HuH-7.5 (cell line): ENCODE results near the gene KCTD2.
"Not testable (repeated sequence)": the region's sequence is repeated elsewhere in the genome, so short reads cannot be mapped to it uniquely, and the experiment has no call there.

Experiments used
- DNase-seq: peaks from one replicate; pipeline ENCODE4 v3.0.0; 2011; ENCODE audit warnings: low spot score

KCTD2 gene, protein sequence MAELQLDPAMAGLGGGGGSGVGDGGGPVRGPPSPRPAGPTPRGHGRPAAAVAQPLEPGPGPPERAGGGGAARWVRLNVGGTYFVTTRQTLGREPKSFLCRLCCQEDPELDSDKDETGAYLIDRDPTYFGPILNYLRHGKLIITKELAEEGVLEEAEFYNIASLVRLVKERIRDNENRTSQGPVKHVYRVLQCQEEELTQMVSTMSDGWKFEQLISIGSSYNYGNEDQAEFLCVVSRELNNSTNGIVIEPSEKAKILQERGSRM

DNA sequence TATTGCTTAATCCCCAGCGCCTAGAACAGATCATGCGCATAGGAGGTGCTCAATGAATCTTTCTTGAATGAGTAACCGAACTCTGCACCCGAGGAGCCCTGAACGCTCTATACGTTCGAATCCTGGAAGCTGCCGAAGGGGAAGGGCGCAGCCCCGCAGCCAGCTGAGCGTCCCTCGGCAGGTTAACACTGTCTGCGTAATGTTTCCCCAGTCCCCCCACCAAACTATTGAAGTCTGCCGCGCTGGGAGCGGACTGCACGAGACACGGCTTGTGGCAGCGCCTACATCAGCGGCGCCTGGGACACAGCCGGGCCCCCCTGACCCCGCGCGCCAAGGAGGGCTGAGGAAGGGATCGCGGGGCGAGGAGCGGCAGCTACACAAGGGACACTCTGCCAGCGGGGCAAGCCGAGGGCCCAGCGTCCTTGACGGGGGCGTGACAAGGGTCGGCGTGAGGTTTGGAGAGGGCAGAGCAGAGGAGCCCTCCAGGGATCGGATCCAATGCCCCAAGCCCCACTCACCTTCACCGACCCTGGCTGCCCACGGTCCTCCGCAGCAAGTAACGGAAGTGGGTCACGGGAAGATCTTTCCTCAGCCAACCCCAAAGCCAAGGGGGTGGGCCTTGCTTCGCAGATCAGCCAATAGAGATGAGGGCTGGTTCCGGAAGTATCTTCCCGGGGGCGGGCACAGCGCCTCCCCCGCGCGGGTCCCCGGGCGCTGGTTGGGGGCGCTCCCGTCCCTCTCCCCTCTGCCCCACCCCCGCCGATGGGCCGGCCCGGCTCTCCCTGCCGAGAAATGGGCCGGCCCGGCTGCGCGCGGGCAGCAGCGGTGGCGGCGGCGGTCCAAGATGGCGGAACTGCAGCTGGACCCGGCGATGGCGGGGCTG, at the start of gene KCTD2, which contains the start of gene ATP5PD:
Gene KCTD2, plus strand, starts transcription at position 819 of the 883 bp plus-strand sequence. Its CDS starts 26 bp downstream, at position 845.
Gene ATP5PD, minus strand, starts transcription at position 563 of the 883 bp plus-strand sequence. CDS start 4,319 bp downstream, outside the sequence.
- peak; percentile 99 for DNase-seq

- no peak for DNase-seq
Measured at GRCh38 chr17:74998783-74999182, 48.2 kb upstream of the KCTD2 start.

DNA sequence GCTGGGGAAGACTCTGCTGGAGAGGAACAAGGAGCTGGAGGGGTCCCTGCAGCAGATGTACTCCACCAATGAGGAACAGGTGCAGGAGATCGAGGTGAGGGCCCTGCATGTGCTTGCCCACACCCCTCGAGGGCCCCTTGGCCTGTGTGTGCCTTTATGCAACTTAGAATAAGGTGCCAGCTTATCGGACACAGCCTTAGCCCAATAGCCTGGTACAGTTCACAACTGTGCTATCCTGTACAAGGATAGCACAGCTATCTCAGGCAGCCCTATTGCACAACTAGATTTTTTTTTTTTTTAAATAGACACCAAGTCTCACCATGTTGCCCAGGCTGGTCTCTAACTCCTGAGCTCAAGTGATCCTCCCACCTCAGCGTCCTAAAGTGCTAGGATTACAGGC, 47.5 kb upstream of the KCTD2 start:
- no peak for DNase-seq

- no peak for DNase-seq
Measured at GRCh38 chr17:75001915-75002843, 44.8 kb upstream of the KCTD2 start.

- no peak for DNase-seq
Measured at GRCh38 chr17:75003070-75003956, 43.7 kb upstream of the KCTD2 start.

- no peak for DNase-seq
Measured at GRCh38 chr17:75003957-75004355, 43.1 kb upstream of the KCTD2 start.

DNA sequence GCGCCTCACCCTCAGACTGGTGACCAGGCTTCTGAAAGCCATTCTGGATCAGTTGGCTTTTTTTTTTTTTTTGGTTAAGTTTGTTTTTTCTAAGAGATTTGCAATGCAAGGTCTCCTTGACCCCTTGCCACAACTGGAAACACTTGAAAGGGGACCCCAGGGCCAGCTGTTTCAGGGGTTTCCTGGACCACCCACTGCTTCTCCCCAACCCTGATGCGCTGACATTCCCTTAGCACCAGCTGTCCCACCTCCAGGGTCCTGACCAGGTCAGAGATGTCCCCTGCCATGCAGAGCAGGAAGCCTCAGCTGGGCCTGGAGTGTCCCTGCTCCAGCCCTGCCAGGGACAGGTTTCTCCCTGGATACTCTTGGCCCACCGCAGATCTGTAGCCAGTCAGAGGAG, 42.7 kb upstream of the KCTD2 start:
- no peak for DNase-seq

DNA sequence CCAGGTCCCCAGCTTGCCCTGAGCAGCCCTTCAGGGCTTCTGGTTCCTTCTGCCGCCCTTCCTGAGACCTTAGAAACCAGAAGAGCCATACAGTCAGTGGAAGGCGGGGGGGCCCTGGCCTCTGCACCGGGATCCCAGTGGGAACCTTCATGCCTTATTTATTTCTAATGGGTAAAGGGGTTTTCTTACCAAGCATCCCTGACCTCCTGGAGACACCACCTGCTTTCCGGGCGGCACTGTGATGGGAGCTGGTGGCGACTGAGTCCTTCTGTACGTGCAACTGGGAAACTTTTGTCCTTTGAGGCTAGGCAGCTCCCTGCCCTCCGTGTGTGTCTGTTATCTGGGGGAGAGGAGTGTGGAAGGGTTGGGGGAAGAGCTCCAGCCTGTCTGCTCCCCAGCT, 41.7 kb upstream of the KCTD2 start:
- no peak for DNase-seq

DNA sequence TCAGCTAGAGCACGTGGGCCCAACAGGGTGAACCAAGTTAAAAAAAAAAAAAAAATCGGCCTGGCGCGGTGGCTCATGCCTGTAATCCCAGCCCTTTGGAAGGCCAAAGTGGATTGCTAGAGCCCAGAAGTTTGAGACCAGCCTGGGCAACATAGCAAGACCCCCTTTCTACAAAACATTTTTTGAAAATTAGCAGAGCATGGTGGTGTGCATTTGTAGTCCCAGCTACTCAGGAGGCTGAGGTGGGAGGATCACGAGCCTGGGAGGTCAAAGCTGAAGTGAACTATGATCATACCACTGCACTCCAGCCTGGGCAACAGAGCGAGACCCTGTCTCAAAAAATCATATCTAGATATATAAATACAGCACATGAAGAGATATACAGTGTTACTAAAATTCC, 40.9 kb upstream of the KCTD2 start:
- DNase-seq, result not testable (repeated sequence)

DNA sequence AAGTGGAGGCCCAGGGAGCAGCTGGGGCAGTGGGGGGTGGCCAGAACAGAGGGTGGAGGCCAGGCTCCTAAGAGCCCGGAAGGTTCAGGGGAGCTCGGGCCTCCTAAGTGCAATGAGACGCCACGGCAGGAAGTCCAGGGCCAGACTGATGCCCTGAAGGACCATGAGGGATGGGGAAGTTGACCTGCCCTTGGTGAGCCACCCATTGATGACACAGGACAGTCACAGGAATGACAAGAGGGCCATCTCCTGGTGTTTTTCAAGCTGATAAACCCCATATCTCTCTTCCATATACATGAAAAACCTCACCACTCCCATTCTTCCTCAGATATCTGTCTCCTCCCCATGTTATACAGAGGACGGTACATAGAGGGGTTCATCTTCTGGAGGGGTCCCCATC, 40.4 kb upstream of the KCTD2 start:
- peak; percentile 37 for DNase-seq

- no peak for DNase-seq
Measured at GRCh38 chr17:75008373-75008772, 38.7 kb upstream of the KCTD2 start.

- no peak for DNase-seq
Measured at GRCh38 chr17:75009139-75009724, 37.8 kb upstream of the KCTD2 start.

GRCh38 chr17:75010683-75011400, 36.2 kb upstream of the KCTD2 start:
- DNase-seq, result no peak

GRCh38 chr17:75011401-75012095, 35.5 kb upstream of the KCTD2 start:
- no peak for DNase-seq

GRCh38 chr17:75012096-75012345, 35.0 kb upstream of the KCTD2 start:
- no peak for DNase-seq

GRCh38 chr17:75012346-75013091, 34.5 kb upstream of the KCTD2 start, which contains the start of gene MRPL58:
MRPL58 (plus strand) TSS chr17:75012670; CDS start chr17:75012687, 17 bp downstream.
- DNase-seq, result peak; percentile 79

GRCh38 chr17:75013092-75013559, 33.9 kb upstream of the KCTD2 start:
- no peak for DNase-seq

DNA sequence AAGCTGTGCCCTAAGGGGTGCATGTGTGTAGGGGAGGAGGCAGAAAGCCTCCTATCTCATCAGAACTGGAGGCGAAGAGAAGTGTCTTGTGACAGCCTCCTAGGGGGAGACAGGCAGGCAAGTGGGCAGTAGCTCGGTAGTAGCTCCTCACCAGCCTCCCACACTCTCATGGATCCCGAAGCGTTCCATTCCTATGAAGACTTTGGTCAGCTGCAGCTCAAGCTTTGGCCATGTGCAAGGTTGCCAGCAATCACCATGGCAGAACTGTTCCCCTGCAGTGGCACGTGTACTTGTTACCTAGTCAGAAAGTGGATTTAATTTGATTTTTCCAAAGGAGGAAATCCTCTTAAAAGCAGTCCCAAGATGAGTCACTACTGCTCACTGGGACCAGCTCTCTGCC, 27.9 kb upstream of the KCTD2 start:
- DNase-seq, result no peak

GRCh38 chr17:75019710-75020109, 27.3 kb upstream of the KCTD2 start:
- no peak for DNase-seq
